Trophoblast cell (in vitro differentiated cells and primary cell): ENCODE data around the gene FOXM1.

Experiments
- DNase-seq, 2 donors: peaks; one replicate each; pipeline ENCODE4 v3.0.0-alpha.2; 2016
- H2AFZ ChIP-seq: 2 replicates; pipeline ENCODE4 v1.6.1; 2013; ENCODE audit warnings: low read length, moderate library complexity, mild to moderate bottlenecking; ENCODE audit not compliant: insufficient read depth, poor library complexity
- H2AK5ac ChIP-seq: 2 replicates; pipeline ENCODE4 v1.6.1; 2013; ENCODE audit warnings: mild to moderate bottlenecking, low read length
- H2BK120ac ChIP-seq: 2 replicates; pipeline ENCODE4 v1.6.1; 2013; ENCODE audit warnings: low read length, mild to moderate bottlenecking, moderate library complexity; ENCODE audit not compliant: insufficient read depth, poor library complexity
- H2BK12ac ChIP-seq: 2 replicates; pipeline ENCODE4 v1.6.1; 2013; ENCODE audit warnings: mild to moderate bottlenecking, low read length, moderate library complexity
- H2BK5ac ChIP-seq: 2 replicates; pipeline ENCODE4 v1.6.1; 2013; ENCODE audit warnings: low read length, low read depth, moderate library complexity, mild to moderate bottlenecking; ENCODE audit not compliant: poor library complexity
- H3K14ac ChIP-seq: 2 replicates; pipeline ENCODE4 v1.6.1; 2013; ENCODE audit warnings: mild to moderate bottlenecking, low read length
- H3K18ac ChIP-seq: 2 replicates; pipeline ENCODE4 v1.6.1; 2013; ENCODE audit warnings: mild to moderate bottlenecking, low read length
- H3K23ac ChIP-seq: 2 replicates; pipeline ENCODE4 v1.6.1; 2013; ENCODE audit warnings: low read length
- H3K27ac ChIP-seq: 2 replicates; pipeline ENCODE4 v1.5.1; 2013; ENCODE audit warnings: low read depth, mild to moderate bottlenecking, inconsistent platforms, low read length, moderate library complexity
- H3K27me3 ChIP-seq: 2 replicates; pipeline ENCODE4 v1.6.1; 2013; ENCODE audit warnings: inconsistent platforms, mild to moderate bottlenecking, low read length, moderate library complexity; ENCODE audit not compliant: insufficient read depth
- H3K36me3 ChIP-seq, 2 experiments: 1 replicate in 1 of 2; 2 replicates in 1 of 2; pipeline ENCODE4 v1.6.1; 2013; ENCODE audit warnings: low read length in 2 of 2, mild to moderate bottlenecking in 2 of 2, moderate library complexity in 1 of 2; ENCODE audit not compliant: insufficient read depth in 2 of 2, control insufficient read depth in 1 of 2
- H3K4ac ChIP-seq: 2 replicates; pipeline ENCODE4 v1.6.1; 2013; ENCODE audit warnings: low read depth, mild to moderate bottlenecking, low read length, moderate library complexity
- H3K4me1 ChIP-seq, 2 experiments: 1 replicate in 1 of 2; 2 replicates in 1 of 2; pipeline ENCODE4 v1.6.1; 2013; ENCODE audit warnings: low read length in 2 of 2, mild to moderate bottlenecking in 2 of 2, moderate library complexity in 1 of 2; ENCODE audit not compliant: insufficient read depth in 2 of 2, control insufficient read depth in 1 of 2
- H3K4me2 ChIP-seq: 2 replicates; pipeline ENCODE4 v1.6.1; 2013; ENCODE audit warnings: inconsistent platforms, mild to moderate bottlenecking, low read length, moderate library complexity
- H3K4me3 ChIP-seq: 2 replicates; pipeline ENCODE4 v1.5.1; 2013; ENCODE audit warnings: mild to moderate bottlenecking, low read depth, low read length, inconsistent platforms
- H3K79me1 ChIP-seq: one replicate; pipeline ENCODE4 v1.6.1; 2013; ENCODE audit warnings: low read length
- H3K79me2 ChIP-seq: 2 replicates; pipeline ENCODE4 v1.6.1; 2013; ENCODE audit warnings: low read length, mild to moderate bottlenecking; ENCODE audit not compliant: control insufficient read depth, insufficient read depth, poor library complexity
- H3K9ac ChIP-seq: 2 replicates; pipeline ENCODE4 v1.6.1; 2013; ENCODE audit warnings: mild to moderate bottlenecking, low read length
- H3K9me3 ChIP-seq: 2 replicates; pipeline ENCODE4 v1.6.1; 2013; ENCODE audit warnings: low read depth, mild to moderate bottlenecking, control low read depth, inconsistent platforms, low read length; ENCODE audit not compliant: insufficient read depth
- H4K12ac ChIP-seq: 2 replicates; pipeline ENCODE4 v1.6.1; 2013; ENCODE audit warnings: low read depth, mild to moderate bottlenecking, low read length, moderate library complexity
- H4K8ac ChIP-seq: 2 replicates; pipeline ENCODE4 v1.6.1; 2013; ENCODE audit warnings: low read depth, mild to moderate bottlenecking, low read length, moderate library complexity
- H4K91ac ChIP-seq: one replicate; pipeline ENCODE4 v1.6.1; 2013; ENCODE audit warnings: low read depth, mild to moderate bottlenecking, low read length, moderate library complexity
- WGBS: extraction: QIAGEN DNeasy Blood & Tissue Kit; methylation state at CpG from one replicate; pipeline ENCODE4 v1.1.7; 2013; ENCODE audit warnings: missing lambda C conversion rate; ENCODE audit not compliant: insufficient read length, insufficient coverage; ENCODE audit errors: extremely low coverage; 5-methylcytosine and 5-hydroxymethylcytosine counted together

The FOXM1 gene

GRCh38 chr12:2858944-2859421 lies 18.0 kb downstream of the FOXM1 start:
- Histone ChIP-seq H3K4me3 (no peak overlapping the region), H4K12ac (no peak overlapping the region), H3K27ac (no peak overlapping the region), H2AFZ (no peak overlapping the region), H3K14ac (no peak overlapping the region), H3K79me1 (no peaks in the 10 kb centered on the region), H3K4ac (no peak overlapping the region), H4K91ac (no peak overlapping the region), H2BK5ac (no peak overlapping the region), H2BK120ac (no peak overlapping the region), H3K79me2 (no peaks in the 10 kb centered on the region), H3K18ac (no peak overlapping the region), H3K36me3 (peaks cover 26 to 32% of the 10 kb centered on the region in 2 experiments), H2AK5ac (no peak overlapping the region), H3K4me2 (no peak overlapping the region), H3K9me3 (no peaks in the 10 kb centered on the region), H3K27me3 (no peaks in the 10 kb centered on the region), H4K8ac (no peak overlapping the region), H2BK12ac (no peak overlapping the region), H3K23ac (no peak overlapping the region), H3K4me1 (peaks cover 5 to 8% of the 10 kb centered on the region in 2 experiments), H3K9ac (no peak overlapping the region)
- DNase-seq = no peak
- WGBS = no CpG with 5 or more reads among the region's 12 CpGs

GRCh38 chr12:2858334-2858733 lies 18.6 kb downstream of the FOXM1 start:
- WGBS = no CpG with 5 or more reads among the region's 2 CpGs
- peaks cover 5 to 8% of the 10 kb centered on the region in 2 experiments for H3K4me1 ChIP-seq
- no peak overlapping the region for H3K4me3 ChIP-seq
- no peak overlapping the region for H2AFZ ChIP-seq
- peaks cover 21 to 28% of the 10 kb centered on the region in 2 experiments for H3K36me3 ChIP-seq
- H3K9ac ChIP-seq = no peak overlapping the region
- no peak overlapping the region for H2BK120ac ChIP-seq
- no peak for DNase-seq
- H3K27me3 ChIP-seq = no peaks in the 10 kb centered on the region
- H3K18ac ChIP-seq = peak overlapping the region; percentile 44
- no peak overlapping the region for H3K4ac ChIP-seq
- no peak overlapping the region for H3K27ac ChIP-seq
- no peak overlapping the region for H4K12ac ChIP-seq
- H2BK12ac ChIP-seq = no peak overlapping the region
- H4K91ac ChIP-seq = no peak overlapping the region
- no peak overlapping the region for H3K4me2 ChIP-seq
- H3K79me2 ChIP-seq = no peaks in the 10 kb centered on the region
- H2BK5ac ChIP-seq = no peak overlapping the region
- no peak overlapping the region for H2AK5ac ChIP-seq
- no peak overlapping the region for H3K14ac ChIP-seq
- no peaks in the 10 kb centered on the region for H3K79me1 ChIP-seq
- no peaks in the 10 kb centered on the region for H3K9me3 ChIP-seq
- H3K23ac ChIP-seq = no peak overlapping the region
- H4K8ac ChIP-seq = no peak overlapping the region

- no peak overlapping the region for H3K27ac ChIP-seq
- H3K4me2 ChIP-seq = no peak overlapping the region
- H3K18ac ChIP-seq = no peak overlapping the region
- no peak overlapping the region for H3K23ac ChIP-seq
- H3K4me1 ChIP-seq = peaks cover 5 to 8% of the 10 kb centered on the region in 2 experiments
- no peak overlapping the region for H2BK5ac ChIP-seq
- no peaks in the 10 kb centered on the region for H3K79me1 ChIP-seq
- no peak overlapping the region for H3K4ac ChIP-seq
- no CpG with 5 or more reads among the region's 7 CpGs for WGBS
- no peak overlapping the region for H3K9ac ChIP-seq
- H2AFZ ChIP-seq = no peak overlapping the region
- no peak overlapping the region for H2AK5ac ChIP-seq
- peaks cover 16 to 22% of the 10 kb centered on the region in 2 experiments for H3K36me3 ChIP-seq
- DNase-seq = no peak
- no peaks in the 10 kb centered on the region for H3K9me3 ChIP-seq
- no peak overlapping the region for H2BK12ac ChIP-seq
- no peak overlapping the region for H3K14ac ChIP-seq
- no peak overlapping the region for H4K12ac ChIP-seq
- no peak overlapping the region for H2BK120ac ChIP-seq
- H4K8ac ChIP-seq = no peak overlapping the region
- no peaks in the 10 kb centered on the region for H3K27me3 ChIP-seq
- no peak overlapping the region for H3K4me3 ChIP-seq
- H3K79me2 ChIP-seq = no peaks in the 10 kb centered on the region
- no peak overlapping the region for H4K91ac ChIP-seq
These were observed 19.4 kb downstream of the FOXM1 start for GRCh38 chr12:2857576-2857975.

GRCh38 chr12:2857021-2857431 lies 19.9 kb downstream of the FOXM1 start, which contains the start of gene TEX52:
Gene TEX52 (minus strand): TSS chr12:2857039. CDS start chr12:2857026, 13 bp downstream.
- no peaks in the 10 kb centered on the region for H3K27me3 ChIP-seq
- H3K4me1 ChIP-seq = peaks cover 5 to 8% of the 10 kb centered on the region in 2 experiments
- no peak within 1 kb of the TSS for H4K8ac ChIP-seq
- H3K79me1 ChIP-seq = no peaks in the 10 kb centered on the region
- no peak within 1 kb of the TSS for H4K12ac ChIP-seq
- H4K91ac ChIP-seq = no peak within 1 kb of the TSS
- H2BK120ac ChIP-seq = no peak within 1 kb of the TSS
- WGBS = no CpG with 5 or more reads among the region's 3 CpGs
- H3K14ac ChIP-seq = no peak within 1 kb of the TSS
- no peak within 1 kb of the TSS for H3K4me2 ChIP-seq
- H3K9me3 ChIP-seq = no peaks in the 10 kb centered on the region
- H2BK5ac ChIP-seq = no peak within 1 kb of the TSS
- H3K9ac ChIP-seq = no peak within 1 kb of the TSS
- H3K4me3 ChIP-seq = no peak within 1 kb of the TSS
- peaks cover 16 to 20% of the 10 kb centered on the region in 2 experiments for H3K36me3 ChIP-seq
- H3K79me2 ChIP-seq = no peaks in the 10 kb centered on the region
- no peak within 1 kb of the TSS for H2BK12ac ChIP-seq
- no peak within 1 kb of the TSS for H2AFZ ChIP-seq
- H3K18ac ChIP-seq = no peak within 1 kb of the TSS
- no peak within 1 kb of the TSS for H3K27ac ChIP-seq
- no peak within 1 kb of the TSS for H3K23ac ChIP-seq
- DNase-seq = peak; percentile 23 to 51
- H3K4ac ChIP-seq = no peak within 1 kb of the TSS
- H2AK5ac ChIP-seq = no peak within 1 kb of the TSS
